GM19351 (cell line): ENCODE measurements around the gene IFT57.
A peak's percentile ranks its signal among the peaks of the same experiment; 100 is the strongest.

Source experiments
- ATAC-seq: cut with Tn5 transposase; IDR thresholded peaks from one replicate; pipeline ENCODE4 v1.9.1; 2021; ENCODE audit warnings: mild to moderate bottlenecking, moderate library complexity; ENCODE audit not compliant: unreplicated experiment

Gene IFT57

GRCh38 chr3:108127301-108127988 is 94.8 kb downstream of the IFT57 start:
- no peak for ATAC-seq

GRCh38 chr3:108126348-108126747 is 95.9 kb downstream of the IFT57 start:
- ATAC-seq = no peak

- peak; percentile 47 for ATAC-seq
Measured at GRCh38 chr3:108125550-108126071, 96.6 kb downstream of the IFT57 start.

GRCh38 chr3:108125153-108125543 is 97.1 kb downstream of the IFT57 start:
- ATAC-seq = no peak

GRCh38 chr3:108124337-108125152 is 97.7 kb downstream of the IFT57 start:
- ATAC-seq = peak; percentile 79

- ATAC-seq = no peak
Measured at GRCh38 chr3:108123326-108123725, 98.9 kb downstream of the IFT57 start.

GRCh38 chr3:108122276-108122675 is 99.9 kb downstream of the IFT57 start:
- ATAC-seq = no peak

GRCh38 chr3:108119398-108120104 is 102.7 kb downstream of the IFT57 start:
- ATAC-seq = no peak

GRCh38 chr3:108118038-108118768 is 104.0 kb downstream of the IFT57 start:
- no peak for ATAC-seq

GRCh38 chr3:108117241-108117775 is 104.9 kb downstream of the IFT57 start:
- ATAC-seq = no peak

- ATAC-seq = no peak
Measured at GRCh38 chr3:108114423-108115065, 107.7 kb downstream of the IFT57 start.

GRCh38 chr3:108113975-108114374 is 108.2 kb downstream of the IFT57 start:
- ATAC-seq = no peak

GRCh38 chr3:108110934-108111333 is 111.3 kb downstream of the IFT57 start:
- ATAC-seq = no peak
